Measurements from ENCODE around the gene TRIM52. TPM values are rescaled to one million over a fixed set of nuclear protein-coding genes. Genes with fewer than 3 reads are reported as not detected.
"Not testable (repeated sequence)": the region's sequence is repeated elsewhere in the genome, so short reads cannot be mapped to it uniquely, and the experiment has no call there.

The TRIM52 gene
- total RNA-seq, 2 donors from 2014 or later = 11.2 to 15.2 TPM

GRCh38 chr5:181217803-181218062 is 43.2 kb downstream of the TRIM52 start:
- Histone ChIP-seq H3K9me3 (no peaks in the 10 kb centered on the region), H3K4me3 (peak overlapping the region; percentile 29 to 30), H3K27me3 (replicated peaks; ENCODE audit: insufficient read depth) (no peaks in the 10 kb centered on the region), H3K36me3 (no peaks in the 10 kb centered on the region), H3K27ac (peak overlapping the region; percentile 59 to 60), H3K4me1 (replicated peaks) (no peaks in the 10 kb centered on the region)
- intact Hi-C loops (cut with DNase I) = loop anchor here (1.0 kb wide), 1 partner anchor 29 kb away; no protein-coding TSS in a partner anchor
- TF ChIP-seq CTCF (IDR thresholded peaks at IDR 0.05) (no peak), POLR2A (IDR thresholded peaks at IDR 0.05) (no peak), POLR2AphosphoS5 (IDR thresholded peaks at IDR 0.05) (no peak)
- WGBS = 6% methylated on average over 13 of the region's 13 CpGs
- no peak for DNase-seq (ENCODE audit: low spot score)

DNA sequence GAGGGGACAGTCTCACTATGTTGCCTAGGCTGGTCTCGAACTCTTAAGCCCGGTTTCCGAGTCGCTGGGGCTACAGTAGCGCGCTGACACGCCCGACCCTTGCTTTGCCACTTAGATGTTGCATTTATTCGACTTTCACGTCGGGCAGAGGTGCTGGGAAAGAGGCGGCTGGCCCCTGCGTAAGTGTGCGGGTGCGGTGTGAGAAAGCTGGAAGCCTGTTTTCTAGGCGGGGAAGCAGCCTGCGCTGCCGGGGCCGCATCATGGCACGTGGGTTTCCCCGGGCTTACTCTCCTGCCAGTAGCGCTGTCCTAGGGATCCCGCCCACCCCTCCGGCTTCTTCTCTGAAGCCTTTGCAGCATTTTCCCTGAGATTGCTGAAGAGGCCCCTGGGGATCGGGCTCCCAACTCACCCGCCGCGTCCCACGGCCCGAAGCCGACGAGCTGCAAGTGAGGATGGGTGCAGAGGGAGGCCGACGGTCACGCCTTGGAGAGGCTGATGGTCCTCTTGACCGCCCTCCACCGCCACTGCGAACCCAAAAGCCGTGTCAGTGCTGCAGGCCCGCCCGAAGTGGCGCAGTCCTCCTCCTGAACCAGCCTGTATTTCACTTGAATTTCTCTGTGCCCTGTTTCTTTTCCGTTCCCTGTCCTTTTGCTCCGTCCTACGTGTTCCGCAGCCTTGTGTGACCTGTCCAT is 43.7 kb downstream of the TRIM52 start:
- Histone ChIP-seq H3K9me3 (no peaks in the 10 kb centered on the region), H3K4me1 (replicated peaks) (no peaks in the 10 kb centered on the region), H3K27ac (peak overlapping the region; percentile 59 to 60), H3K4me3 (peak overlapping the region; percentile 29 to 30), H3K27me3 (replicated peaks; ENCODE audit: insufficient read depth) (no peaks in the 10 kb centered on the region), H3K36me3 (no peaks in the 10 kb centered on the region)
- under 1% methylated on average over 41 of the region's 46 CpGs for WGBS
- intact Hi-C loops (cut with DNase I) = no loop called here
- TF ChIP-seq CTCF (IDR thresholded peaks at IDR 0.05) (no peak), POLR2AphosphoS5 (IDR thresholded peaks at IDR 0.05) (no peak), POLR2A (IDR thresholded peaks at IDR 0.05) (no peak)
- no peak for DNase-seq (ENCODE audit: low spot score)

GRCh38 chr5:181215997-181216989 is 44.6 kb downstream of the TRIM52 start:
- no peak for TF ChIP-seq POLR2A (IDR thresholded peaks at IDR 0.05)
- TF ChIP-seq CTCF (IDR thresholded peaks at IDR 0.05) = no peak
- TF ChIP-seq POLR2AphosphoS5 (IDR thresholded peaks at IDR 0.05) = no peak
- H3K27ac ChIP-seq = no peak overlapping the region
- intact Hi-C loops (cut with DNase I) = no loop called here
- H3K4me3 ChIP-seq = peak overlapping the region; percentile 29 to 30
- DNase-seq (ENCODE audit: low spot score) = no peak
- no peaks in the 10 kb centered on the region for H3K36me3 ChIP-seq
- H3K9me3 ChIP-seq = no peaks in the 10 kb centered on the region
- 33% methylated on average over 44 of the region's 44 CpGs for WGBS
- no peaks in the 10 kb centered on the region for H3K4me1 ChIP-seq (replicated peaks)
- H3K27me3 ChIP-seq (replicated peaks; ENCODE audit: insufficient read depth) = no peaks in the 10 kb centered on the region

DNA sequence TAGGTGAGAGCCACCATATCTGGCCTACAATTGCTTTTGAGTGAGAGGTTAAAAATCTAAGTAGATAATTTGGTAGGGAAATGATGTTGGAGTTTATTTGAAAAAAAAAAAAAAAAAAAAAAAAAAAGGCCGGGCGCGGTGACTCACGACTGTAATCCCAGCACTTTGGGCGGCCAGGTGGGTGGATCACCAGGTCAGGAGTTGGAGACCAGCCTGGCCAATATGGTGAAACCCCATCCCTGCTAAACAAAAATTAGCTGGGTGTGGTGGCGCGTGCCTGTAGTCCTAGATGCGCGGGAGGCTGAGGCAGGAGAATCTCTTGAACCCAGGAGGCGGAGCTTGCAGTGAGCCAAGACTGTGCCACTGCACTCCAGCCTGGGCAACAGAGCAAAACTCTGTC is 46.7 kb downstream of the TRIM52 start:
- WGBS = 90% methylated on average over 10 of the region's 10 CpGs
- DNase-seq (ENCODE audit: low spot score); H3K27me3 ChIP-seq (replicated peaks; ENCODE audit: insufficient read depth); H3K9me3 ChIP-seq; H3K4me3 ChIP-seq; intact Hi-C loops (cut with DNase I); H3K4me1 ChIP-seq (replicated peaks); H3K27ac ChIP-seq; H3K36me3 ChIP-seq: not testable (repeated sequence)

GRCh38 chr5:181212934-181213333 is 48.0 kb downstream of the TRIM52 start:
- TF ChIP-seq CTCF (IDR thresholded peaks at IDR 0.05) = no peak
- TF ChIP-seq POLR2AphosphoS5 (IDR thresholded peaks at IDR 0.05) = no peak
- no peak for TF ChIP-seq POLR2A (IDR thresholded peaks at IDR 0.05)
- H3K9me3 ChIP-seq = no peaks in the 10 kb centered on the region
- no peak overlapping the region for H3K27ac ChIP-seq
- H3K4me1 ChIP-seq (replicated peaks) = no peaks in the 10 kb centered on the region
- no peaks in the 10 kb centered on the region for H3K27me3 ChIP-seq (replicated peaks; ENCODE audit: insufficient read depth)
- no peak for DNase-seq (ENCODE audit: low spot score)
- H3K4me3 ChIP-seq = no peak overlapping the region
- no peaks in the 10 kb centered on the region for H3K36me3 ChIP-seq
- WGBS = 38% methylated on average over 2 of the region's 2 CpGs
- intact Hi-C loops (cut with DNase I) = no loop called here
